NCI-H1092 treated with DMSO at 0.1 percent for 48 hours (cell line): ENCODE measurements around the gene TRAPPC11.
A peak's percentile ranks its signal among the peaks of the same experiment; 100 is the strongest.
"Not testable (repeated sequence)": the region's sequence is repeated elsewhere in the genome, so short reads cannot be mapped to it uniquely, and the experiment has no call there.

Experiments
- DNase-seq: peaks from one replicate; lab custom pipeline; 2025; lab: John Stamatoyannopoulos, UW

The TRAPPC11 gene

GRCh38 chr4:183659029-183659871, at the start of gene TRAPPC11, which contains the start of gene RWDD4:
TSS of gene TRAPPC11 (plus strand) at chr4:183659293. CDS start at chr4:183663868, 4,575 bp downstream.
TSS of gene RWDD4 (minus strand) at chr4:183659185. CDS start at chr4:183658952, 233 bp downstream.
- DNase-seq: peak; percentile 97

GRCh38 chr4:183610033-183610432, 49.1 kb upstream of the TRAPPC11 start:
- DNase-seq: no peak

GRCh38 chr4:183610613-183611012, 48.5 kb upstream of the TRAPPC11 start:
- no peak for DNase-seq

- no peak for DNase-seq
These were observed 47.8 kb upstream of the TRAPPC11 start for GRCh38 chr4:183611210-183611830.

- no peak for DNase-seq
These were observed 46.5 kb upstream of the TRAPPC11 start for GRCh38 chr4:183612329-183613250.

- DNase-seq: no peak
These were observed 42.0 kb upstream of the TRAPPC11 start for GRCh38 chr4:183617075-183617474.

GRCh38 chr4:183618681-183619080, 40.4 kb upstream of the TRAPPC11 start:
- no peak for DNase-seq

GRCh38 chr4:183620421-183620820, 38.7 kb upstream of the TRAPPC11 start:
- no peak for DNase-seq

- no peak for DNase-seq
These were observed 37.2 kb upstream of the TRAPPC11 start for GRCh38 chr4:183621875-183622274.

- no peak for DNase-seq
These were observed 34.5 kb upstream of the TRAPPC11 start for GRCh38 chr4:183624548-183624947.

- DNase-seq: no peak
These were observed 32.9 kb upstream of the TRAPPC11 start for GRCh38 chr4:183626168-183626567.

GRCh38 chr4:183627286-183627685, 31.8 kb upstream of the TRAPPC11 start:
- not testable (repeated sequence) for DNase-seq

- DNase-seq: no peak
These were observed 31.0 kb upstream of the TRAPPC11 start for GRCh38 chr4:183627979-183628588.

GRCh38 chr4:183631577-183632198, 27.4 kb upstream of the TRAPPC11 start:
- no peak for DNase-seq

- DNase-seq: no peak
These were observed 26.4 kb upstream of the TRAPPC11 start for GRCh38 chr4:183632689-183633088.

- no peak for DNase-seq
These were observed 25.4 kb upstream of the TRAPPC11 start for GRCh38 chr4:183633476-183634400.

- no peak for DNase-seq
These were observed 23.8 kb upstream of the TRAPPC11 start for GRCh38 chr4:183635321-183635720.

- DNase-seq: no peak
These were observed 23.4 kb upstream of the TRAPPC11 start for GRCh38 chr4:183635741-183636140.

- no peak for DNase-seq
These were observed 22.6 kb upstream of the TRAPPC11 start for GRCh38 chr4:183636503-183636902.

GRCh38 chr4:183636923-183637322, 22.2 kb upstream of the TRAPPC11 start:
- no peak for DNase-seq
